CD14-positive monocyte (primary cell): Measurements from ENCODE around the gene MED28. TPM values are rescaled to one million over a fixed set of nuclear protein-coding genes. Genes with fewer than 3 reads are reported as not detected.

Experiments
- DNase-seq, 3 donors: peaks; one replicate each; pipeline ENCODE4 v3.0.0-alpha.2; 2011 to 2022
- H2AFZ ChIP-seq: 2 replicates; pipeline ENCODE4 v1.6.0; 2012; ENCODE audit warnings: mild to moderate bottlenecking, low read depth, low read length, inconsistent platforms; ENCODE audit not compliant: insufficient read depth, poor library complexity, severe bottlenecking
- H3K27ac ChIP-seq, 2 donors: 1 replicate in 1 of 2; 2 replicates in 1 of 2; pipeline ENCODE4 v1.5.1; 2012 to 2013; ENCODE audit warnings: low read length in 2 of 2, control low read depth in 1 of 2, inconsistent platforms in 1 of 2, low read depth in 1 of 2, mild to moderate bottlenecking in 1 of 2
- H3K27me3 ChIP-seq, 2 donors: one replicate each; pipeline versions ENCODE4 v1.6.0 to v1.6.1; 2011 to 2013; ENCODE audit warnings: low read length in 2 of 2; ENCODE audit not compliant: control insufficient read depth in 2 of 2, insufficient read depth in 2 of 2
- H3K36me3 ChIP-seq, 2 donors: replicated peaks in 1 of 2; 1 replicate in 1 of 2; 2 replicates in 1 of 2; pipeline versions ENCODE4 v1.5.1 to v1.6.1; 2012 to 2013; ENCODE audit warnings: low read length in 2 of 2, control low read depth in 1 of 2, inconsistent platforms in 1 of 2, mild to moderate bottlenecking in 1 of 2; ENCODE audit not compliant: insufficient read depth in 2 of 2, control insufficient read depth in 1 of 2
- H3K4me1 ChIP-seq, 2 donors: 1 replicate in 1 of 2; 2 replicates in 1 of 2; pipeline versions ENCODE4 v1.5.1 to v1.6.1; 2012 to 2013; ENCODE audit warnings: low read length in 2 of 2, control low read depth in 1 of 2, inconsistent platforms in 1 of 2, mild to moderate bottlenecking in 1 of 2, moderate library complexity in 1 of 2; ENCODE audit not compliant: insufficient read depth in 2 of 2, control insufficient read depth in 1 of 2
- H3K4me2 ChIP-seq: replicated peaks from 2 replicates; pipeline ENCODE3; 2012; ENCODE audit warnings: low read length, moderate library complexity, mild to moderate bottlenecking; ENCODE audit not compliant: poor library complexity, severe bottlenecking; ENCODE audit errors: extremely low read depth
- H3K4me3 ChIP-seq, 3 experiments: fragments of 200-600 bp in 1 of 3; sonication (generic) in 1 of 3; replicated peaks in 1 of 3; 1 replicate in 2 of 3; 2 replicates in 1 of 3; pipeline ENCODE4 v1.5.1; 2011 to 2013; ENCODE audit warnings: low read length in 3 of 3, mild to moderate bottlenecking in 3 of 3, control low read depth in 2 of 3, low read depth in 2 of 3, inconsistent platforms in 1 of 3, moderate library complexity in 1 of 3
- H3K79me2 ChIP-seq: 2 replicates; pipeline ENCODE4 v1.6.0; 2012; ENCODE audit warnings: mild to moderate bottlenecking, control low read depth, inconsistent platforms, low read length, moderate library complexity; ENCODE audit not compliant: insufficient read depth
- H3K9ac ChIP-seq: 2 replicates; pipeline ENCODE4 v1.6.0; 2017; ENCODE audit warnings: low read length, mild to moderate bottlenecking; ENCODE audit not compliant: insufficient read depth, poor library complexity, severe bottlenecking
- H3K9me3 ChIP-seq, 2 donors: replicated peaks in 1 of 2; 1 replicate in 1 of 2; 2 replicates in 1 of 2; pipeline versions ENCODE4 v1.5.1 to v1.6.1; 2012 to 2013; ENCODE audit warnings: low read length in 2 of 2, control low read depth in 1 of 2; ENCODE audit not compliant: control insufficient read depth in 1 of 2, insufficient read depth in 1 of 2
- H4K20me1 ChIP-seq: 2 replicates; pipeline ENCODE4 v1.6.0; 2012; ENCODE audit warnings: mild to moderate bottlenecking, low read length, control low read depth, moderate library complexity; ENCODE audit not compliant: insufficient read depth
- H3K27ac Mint-ChIP-seq, 7 donors: one replicate each; pipeline ENCODE4 v1.8.0; 2020; ENCODE audit warnings: mild to moderate bottlenecking in 7 of 7, mixed read lengths in 7 of 7, moderate library complexity in 6 of 7, inconsistent platforms in 2 of 7
- H3K27me3 Mint-ChIP-seq, 3 donors: one replicate each; pipeline ENCODE4 v1.8.0; 2021 to 2022; ENCODE audit warnings: low read depth in 3 of 3, mild to moderate bottlenecking in 3 of 3, mixed read lengths in 3 of 3, moderate library complexity in 3 of 3, inconsistent platforms in 1 of 3
- H3K36me3 Mint-ChIP-seq, 2 donors: one replicate each; pipeline ENCODE4 v1.8.0; 2020; ENCODE audit warnings: mixed read lengths in 2 of 2, inconsistent platforms in 1 of 2, mild to moderate bottlenecking in 1 of 2
- H3K4me1 Mint-ChIP-seq: one replicate; pipeline ENCODE4 v1.8.0; 2020; ENCODE audit warnings: mild to moderate bottlenecking, mixed read lengths
- H3K4me3 Mint-ChIP-seq, 2 donors: one replicate each; pipeline ENCODE4 v1.8.0; 2020; ENCODE audit warnings: mild to moderate bottlenecking in 2 of 2, mixed read lengths in 2 of 2, moderate library complexity in 1 of 2
- H3K9me3 Mint-ChIP-seq, 7 donors: one replicate each; pipeline ENCODE4 v1.8.0; 2020 to 2022; ENCODE audit warnings: mixed read lengths in 7 of 7, mild to moderate bottlenecking in 6 of 7, moderate library complexity in 6 of 7, inconsistent platforms in 2 of 7
- CTCF ChIP-seq: fragments of 200-600 bp; IDR thresholded peaks from one replicate; pipeline ENCODE4 v1.8.0; 2022; ENCODE audit warnings: antibody characterized with exemption, mild to moderate bottlenecking
- WGBS: methylation state at CpG from one replicate; pipeline ENCODE4 v1.1.5; 2013; ENCODE audit warnings: missing lambda C conversion rate; ENCODE audit not compliant: insufficient coverage; 5-methylcytosine and 5-hydroxymethylcytosine counted together
- intact Hi-C, 2 donors: fragments of 100-400 bp; cut with micrococcal nuclease; formaldehyde crosslinking; loops; one replicate each; pipeline versions ENCODE4 v1.15.0 to v1.15.1; 2023
- polyA plus RNA-seq, 3 donors: library from polyadenylated mRNA; depleted of rRNA in 1 of 3; unstranded in 2 of 3; stranded (reverse) in 1 of 3; fragments of 300-500 nt in 2 of 3; fragments of >200 nt in 1 of 3; fragmentation: Illumina TruSeq in 2 of 3; gene quantifications; 1 replicate in 2 of 3; 2 replicates in 1 of 3; pipeline ENCODE4 v1.2.3, GENCODE V29; 2012 to 2021

MED28 gene
- polyA plus RNA-seq, 3 donors = 8.6 to 46.4 (median 43.5) TPM

- H3K27ac ChIP-seq = no peak overlapping the region
- no peaks in the 10 kb centered on the region for H3K27me3 ChIP-seq
- peaks cover 12 to 27% of the 10 kb centered on the region in 2 donors for H3K36me3 ChIP-seq
- no peaks in the 10 kb centered on the region for H3K4me1 ChIP-seq
- peaks cover 0 to 9% of the 10 kb centered on the region in 2 donors for H3K9me3 ChIP-seq
- DNase-seq = no peak
- Mint-ChIP-seq H3K27ac (peak overlapping the region in 2 of 7 donors; percentile 23 to 47), H3K36me3 (peaks cover 29 to 37% of the 10 kb centered on the region in 2 donors), H3K27me3 (peaks cover 0 to 2% (median 0%) of the 10 kb centered on the region in 3 donors), H3K9me3 (peaks cover 0 to 14% (median 9%) of the 10 kb centered on the region in 7 donors), H3K4me3 (no peak overlapping the region), H3K4me1 (peaks cover 3% of the 10 kb centered on the region)
- H2AFZ ChIP-seq = no peak overlapping the region
- H4K20me1 ChIP-seq = peaks cover 32% of the 10 kb centered on the region
- 80% methylated on average over 6 of the region's 7 CpGs for whole genome bisulfite sequencing
- no peak overlapping the region for H3K9ac ChIP-seq
- intact Hi-C loops = no loop called here
- H3K79me2 ChIP-seq = no peaks in the 10 kb centered on the region
- no peak for TF ChIP-seq CTCF
- no peak overlapping the region for H3K4me3 ChIP-seq
- no peak overlapping the region for H3K4me2 ChIP-seq
Measured at GRCh38 chr4:17639136-17639535, 24.7 kb downstream of the MED28 start.

- no peak overlapping the region for H3K4me3 ChIP-seq
- H3K79me2 ChIP-seq = no peaks in the 10 kb centered on the region
- peaks cover 0 to 17% (median 12%) of the 10 kb centered on the region in 7 donors for H3K9me3 Mint-ChIP-seq
- no peaks in the 10 kb centered on the region for H3K27me3 ChIP-seq
- WGBS = no CpG with 5 or more reads among the region's 1 CpG
- peaks cover 0 to 14% of the 10 kb centered on the region in 2 donors for H3K36me3 ChIP-seq
- H3K4me3 Mint-ChIP-seq = no peak overlapping the region
- no peaks in the 10 kb centered on the region for H3K4me1 ChIP-seq
- intact Hi-C loops = no loop called here
- H2AFZ ChIP-seq = no peak overlapping the region
- no peak for DNase-seq
- no peak overlapping the region for H3K27ac ChIP-seq
- no peak for TF ChIP-seq CTCF
- no peak overlapping the region for H3K9ac ChIP-seq
- H3K27ac Mint-ChIP-seq = no peak overlapping the region
- peaks cover 9% of the 10 kb centered on the region for H4K20me1 ChIP-seq
- H3K36me3 Mint-ChIP-seq = peaks cover 12 to 14% of the 10 kb centered on the region in 2 donors
- no peak overlapping the region for H3K4me2 ChIP-seq
- H3K27me3 Mint-ChIP-seq = peaks cover 0 to 2% (median 0%) of the 10 kb centered on the region in 3 donors
- H3K9me3 ChIP-seq = peaks cover 0 to 9% of the 10 kb centered on the region in 2 donors
- no peaks in the 10 kb centered on the region for H3K4me1 Mint-ChIP-seq
Measured at GRCh38 chr4:17642398-17642783, 27.9 kb downstream of the MED28 start.
